Uterus (tissue), 4 donors: Measurements from ENCODE around the gene C1QL2. TPM values are rescaled to one million over a fixed set of nuclear protein-coding genes. Genes with fewer than 3 reads are reported as not detected.

Experiments
- DNase-seq, 2 donors: peaks; one replicate each; pipeline ENCODE4 v3.0.0-alpha.2; 2019 to 2020
- H3K27ac ChIP-seq, 2 donors: fragments of 200-600 bp; sonication (generic); 1 replicate in 1 of 2; 2 replicates in 1 of 2; pipeline ENCODE4 v1.5.1; 2016 to 2018
- H3K27me3 ChIP-seq, 2 donors: fragments of 200-600 bp; sonication (generic); one replicate each; pipeline ENCODE4 v1.5.1; 2018 to 2019; ENCODE audit warnings: control low read depth in 1 of 2
- H3K36me3 ChIP-seq, 2 donors: fragments of 200-600 bp; sonication (generic); one replicate each; pipeline ENCODE4 v1.5.1; 2019; ENCODE audit warnings: control low read depth in 1 of 2
- H3K4me1 ChIP-seq, 2 donors: fragments of 200-600 bp; sonication (generic); one replicate each; pipeline ENCODE4 v1.5.1; 2018 to 2019; ENCODE audit warnings: control low read depth in 1 of 2
- H3K4me3 ChIP-seq, 2 donors: fragments of 200-600 bp; sonication (generic); 1 replicate in 1 of 2; 2 replicates in 1 of 2; pipeline ENCODE4 v1.5.1; 2018 to 2019; ENCODE audit warnings: mild to moderate bottlenecking in 1 of 2
- H3K9me3 ChIP-seq, 2 donors: fragments of 200-600 bp; sonication (generic); one replicate each; pipeline ENCODE4 v1.5.1; 2019; ENCODE audit warnings: control low read depth in 1 of 2
- CTCF ChIP-seq, 4 experiments: fragments of 200-600 bp in 2 of 4; fragments of 450-650 bp in 2 of 4; sonication (generic) in 2 of 4; IDR thresholded peaks; one replicate each; pipeline ENCODE4 v1.5.1; 2016 to 2019; ENCODE audit warnings: antibody characterized with exemption in 4 of 4, mild to moderate bottlenecking in 2 of 4, moderate library complexity in 1 of 4
- POLR2A ChIP-seq, 2 donors: fragments of 450-650 bp; IDR thresholded peaks; one replicate each; pipeline ENCODE4 v1.6.1; 2016; ENCODE audit warnings: antibody characterized with exemption in 2 of 2, mild to moderate bottlenecking in 1 of 2, moderate library complexity in 1 of 2
- intact Hi-C: fragments of 100-400 bp; cut with DNase I; formaldehyde crosslinking; loops from one replicate; pipeline ENCODE4 v1.15.1; 2023; ENCODE audit warnings: low total_unique reads
- total RNA-seq, 4 donors: library from RNA; depleted of rRNA in 3 of 4; stranded (reverse); fragments of >200 nt in 3 of 4; gene quantifications; one replicate each; pipeline versions ENCODE4 v1.1.0 to v1.2.4, GENCODE V29; 2014 to 2023
- donor health status: DM: yes; HTN: yes; CAD: no.

The C1QL2 gene
- total RNA-seq, 4 donors from 2014 or later = not detected

- intact Hi-C loops = no loop called here
- H3K9me3 ChIP-seq = no peaks in the 10 kb centered on the region
- no peak overlapping the region for H3K4me3 ChIP-seq
- no peaks in the 10 kb centered on the region for H3K36me3 ChIP-seq
- no peaks in the 10 kb centered on the region for H3K27me3 ChIP-seq
- no peak for TF ChIP-seq CTCF (IDR thresholded peaks at IDR 0.05)
- no peak for TF ChIP-seq POLR2A (IDR thresholded peaks at IDR 0.05)
- H3K27ac ChIP-seq = no peak overlapping the region
- no peak for DNase-seq
- no peaks in the 10 kb centered on the region for H3K4me1 ChIP-seq
Observed at GRCh38 chr2:119174993-119175347, 16.4 kb upstream of the C1QL2 start.

GRCh38 chr2:119174216-119174992 lies 15.9 kb upstream of the C1QL2 start:
- no peak for DNase-seq
- H3K27me3 ChIP-seq = no peaks in the 10 kb centered on the region
- TF ChIP-seq POLR2A (IDR thresholded peaks at IDR 0.05) = no peak
- TF ChIP-seq CTCF (IDR thresholded peaks at IDR 0.05) = peak in 1 of 4 experiments; percentile 4
- H3K4me3 ChIP-seq = no peak overlapping the region
- no peaks in the 10 kb centered on the region for H3K36me3 ChIP-seq
- intact Hi-C loops = no loop called here
- H3K27ac ChIP-seq = no peak overlapping the region
- no peaks in the 10 kb centered on the region for H3K4me1 ChIP-seq
- no peaks in the 10 kb centered on the region for H3K9me3 ChIP-seq

- Histone ChIP-seq H3K4me3 (no peak overlapping the region), H3K9me3 (no peaks in the 10 kb centered on the region), H3K36me3 (no peaks in the 10 kb centered on the region), H3K27ac (no peak overlapping the region), H3K4me1 (no peaks in the 10 kb centered on the region), H3K27me3 (no peaks in the 10 kb centered on the region)
- intact Hi-C loops = no loop called here
- no peak for DNase-seq
- TF ChIP-seq CTCF (IDR thresholded peaks at IDR 0.05) = no peak
- TF ChIP-seq POLR2A (IDR thresholded peaks at IDR 0.05) = no peak
Observed at GRCh38 chr2:119173556-119174060, 15.1 kb upstream of the C1QL2 start.

- Histone ChIP-seq H3K36me3 (no peaks in the 10 kb centered on the region), H3K4me3 (no peak overlapping the region), H3K4me1 (no peaks in the 10 kb centered on the region), H3K27ac (no peak overlapping the region), H3K27me3 (no peaks in the 10 kb centered on the region), H3K9me3 (no peaks in the 10 kb centered on the region)
- no peak for DNase-seq
- TF ChIP-seq POLR2A (IDR thresholded peaks at IDR 0.05) (no peak), CTCF (IDR thresholded peaks at IDR 0.05) (no peak)
- intact Hi-C loops = no loop called here
Observed at GRCh38 chr2:119170504-119170903, 12.0 kb upstream of the C1QL2 start.

- TF ChIP-seq CTCF (IDR thresholded peaks at IDR 0.05) = no peak
- TF ChIP-seq POLR2A (IDR thresholded peaks at IDR 0.05) = no peak
- no peaks in the 10 kb centered on the region for H3K27me3 ChIP-seq
Observed at GRCh38 chr2:119169717-119170116, 11.2 kb upstream of the C1QL2 start.

More at GRCh38 chr2:119169717-119170116, 11.2 kb upstream of the C1QL2 start:
- no peak overlapping the region for H3K27ac ChIP-seq
- H3K4me1 ChIP-seq = no peaks in the 10 kb centered on the region
- DNase-seq = no peak
- H3K36me3 ChIP-seq = no peaks in the 10 kb centered on the region
- no peaks in the 10 kb centered on the region for H3K9me3 ChIP-seq
- intact Hi-C loops = no loop called here
- H3K4me3 ChIP-seq = no peak overlapping the region
